HL-60 (cell line): Measurements from ENCODE around the gene NPEPL1.

Source experiments
- POLR2AphosphoS5 ChIP-seq: IDR thresholded peaks from 2 replicates; pipeline ENCODE4 v1.6.1; 2012; ENCODE audit warnings: low read depth
- TF ChIP-seq, protein P1 (sequence below): IDR thresholded peaks from one replicate; pipeline ENCODE4 v1.5.1; 2011; ENCODE audit warnings: low read length, control low read depth, inconsistent platforms; ENCODE audit not compliant: insufficient read depth
- TF ChIP-seq, protein P2 (sequence below): IDR thresholded peaks from 2 replicates; pipeline ENCODE4 v1.6.1; 2012; ENCODE audit warnings: low read depth; ENCODE audit not compliant: insufficient replicate concordance

DNA sequence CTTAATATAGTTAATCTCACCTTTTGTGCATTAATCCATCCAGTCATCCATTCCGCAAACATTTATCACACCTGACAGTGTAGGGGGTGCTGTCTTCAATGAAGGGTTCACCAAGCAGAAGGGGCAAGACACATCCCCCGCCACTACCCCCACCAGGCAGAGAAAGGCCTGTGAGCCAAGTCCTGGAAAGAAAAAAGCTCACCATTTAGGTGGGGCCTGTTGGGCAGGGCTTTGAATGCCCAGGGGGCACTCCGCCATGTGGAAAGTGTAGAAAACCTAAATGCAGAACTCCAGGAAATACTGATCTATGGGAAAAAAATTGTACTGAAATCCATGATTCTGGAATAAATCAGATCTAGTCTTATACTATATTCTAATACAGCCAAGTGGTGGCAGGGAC is 46.3 kb upstream of the NPEPL1 start:
- TF ChIP-seq, protein P1, sequence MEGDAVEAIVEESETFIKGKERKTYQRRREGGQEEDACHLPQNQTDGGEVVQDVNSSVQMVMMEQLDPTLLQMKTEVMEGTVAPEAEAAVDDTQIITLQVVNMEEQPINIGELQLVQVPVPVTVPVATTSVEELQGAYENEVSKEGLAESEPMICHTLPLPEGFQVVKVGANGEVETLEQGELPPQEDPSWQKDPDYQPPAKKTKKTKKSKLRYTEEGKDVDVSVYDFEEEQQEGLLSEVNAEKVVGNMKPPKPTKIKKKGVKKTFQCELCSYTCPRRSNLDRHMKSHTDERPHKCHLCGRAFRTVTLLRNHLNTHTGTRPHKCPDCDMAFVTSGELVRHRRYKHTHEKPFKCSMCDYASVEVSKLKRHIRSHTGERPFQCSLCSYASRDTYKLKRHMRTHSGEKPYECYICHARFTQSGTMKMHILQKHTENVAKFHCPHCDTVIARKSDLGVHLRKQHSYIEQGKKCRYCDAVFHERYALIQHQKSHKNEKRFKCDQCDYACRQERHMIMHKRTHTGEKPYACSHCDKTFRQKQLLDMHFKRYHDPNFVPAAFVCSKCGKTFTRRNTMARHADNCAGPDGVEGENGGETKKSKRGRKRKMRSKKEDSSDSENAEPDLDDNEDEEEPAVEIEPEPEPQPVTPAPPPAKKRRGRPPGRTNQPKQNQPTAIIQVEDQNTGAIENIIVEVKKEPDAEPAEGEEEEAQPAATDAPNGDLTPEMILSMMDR = no peak
- TF ChIP-seq, protein P2, sequence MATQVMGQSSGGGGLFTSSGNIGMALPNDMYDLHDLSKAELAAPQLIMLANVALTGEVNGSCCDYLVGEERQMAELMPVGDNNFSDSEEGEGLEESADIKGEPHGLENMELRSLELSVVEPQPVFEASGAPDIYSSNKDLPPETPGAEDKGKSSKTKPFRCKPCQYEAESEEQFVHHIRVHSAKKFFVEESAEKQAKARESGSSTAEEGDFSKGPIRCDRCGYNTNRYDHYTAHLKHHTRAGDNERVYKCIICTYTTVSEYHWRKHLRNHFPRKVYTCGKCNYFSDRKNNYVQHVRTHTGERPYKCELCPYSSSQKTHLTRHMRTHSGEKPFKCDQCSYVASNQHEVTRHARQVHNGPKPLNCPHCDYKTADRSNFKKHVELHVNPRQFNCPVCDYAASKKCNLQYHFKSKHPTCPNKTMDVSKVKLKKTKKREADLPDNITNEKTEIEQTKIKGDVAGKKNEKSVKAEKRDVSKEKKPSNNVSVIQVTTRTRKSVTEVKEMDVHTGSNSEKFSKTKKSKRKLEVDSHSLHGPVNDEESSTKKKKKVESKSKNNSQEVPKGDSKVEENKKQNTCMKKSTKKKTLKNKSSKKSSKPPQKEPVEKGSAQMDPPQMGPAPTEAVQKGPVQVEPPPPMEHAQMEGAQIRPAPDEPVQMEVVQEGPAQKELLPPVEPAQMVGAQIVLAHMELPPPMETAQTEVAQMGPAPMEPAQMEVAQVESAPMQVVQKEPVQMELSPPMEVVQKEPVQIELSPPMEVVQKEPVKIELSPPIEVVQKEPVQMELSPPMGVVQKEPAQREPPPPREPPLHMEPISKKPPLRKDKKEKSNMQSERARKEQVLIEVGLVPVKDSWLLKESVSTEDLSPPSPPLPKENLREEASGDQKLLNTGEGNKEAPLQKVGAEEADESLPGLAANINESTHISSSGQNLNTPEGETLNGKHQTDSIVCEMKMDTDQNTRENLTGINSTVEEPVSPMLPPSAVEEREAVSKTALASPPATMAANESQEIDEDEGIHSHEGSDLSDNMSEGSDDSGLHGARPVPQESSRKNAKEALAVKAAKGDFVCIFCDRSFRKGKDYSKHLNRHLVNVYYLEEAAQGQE = no peak
- TF ChIP-seq POLR2AphosphoS5 = no peak
